HG03025 (cell line): ENCODE results near the gene KIF13A.
"Not testable (repeated sequence)": the region's sequence is repeated elsewhere in the genome, so short reads cannot be mapped to it uniquely, and the experiment has no call there.

Experiments used
- ATAC-seq: cut with Tn5 transposase; IDR thresholded peaks from one replicate; pipeline ENCODE4 v1.9.1; 2021; ENCODE audit warnings: mild to moderate bottlenecking, moderate library complexity; ENCODE audit not compliant: unreplicated experiment, low FRiP score

The KIF13A gene

GRCh38 chr6:17740559-17741220, 246.7 kb downstream of the KIF13A start:
- ATAC-seq, result no peak

DNA sequence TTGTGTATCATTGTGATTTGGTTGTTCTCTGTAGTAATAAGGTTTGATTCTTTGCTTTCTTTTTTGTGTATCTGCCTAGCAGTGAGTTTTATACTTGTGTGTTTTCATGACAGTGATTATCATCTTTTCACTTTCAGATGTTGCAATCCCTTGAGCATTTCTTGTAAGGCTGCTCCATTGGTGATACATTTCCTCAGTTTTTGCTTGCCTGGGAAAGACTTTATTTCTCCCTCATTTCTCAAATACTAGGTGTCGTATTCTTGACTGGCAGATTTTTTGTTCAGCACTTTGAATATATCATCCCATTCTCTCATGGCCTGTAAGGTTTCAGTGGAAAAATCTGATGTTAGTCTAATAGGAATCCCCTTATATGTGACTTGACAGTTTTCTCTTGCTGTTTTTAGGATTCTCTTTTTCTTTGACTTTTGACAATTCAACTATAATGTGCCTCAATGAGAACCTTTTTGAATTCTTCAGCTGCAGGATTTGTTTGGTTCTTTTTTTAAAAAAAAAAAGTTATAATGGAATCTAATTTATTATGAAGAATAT, 249.7 kb downstream of the KIF13A start:
- ATAC-seq, result no peak

GRCh38 chr6:17735311-17735710, 252.1 kb downstream of the KIF13A start:
- not testable (repeated sequence) for ATAC-seq

DNA sequence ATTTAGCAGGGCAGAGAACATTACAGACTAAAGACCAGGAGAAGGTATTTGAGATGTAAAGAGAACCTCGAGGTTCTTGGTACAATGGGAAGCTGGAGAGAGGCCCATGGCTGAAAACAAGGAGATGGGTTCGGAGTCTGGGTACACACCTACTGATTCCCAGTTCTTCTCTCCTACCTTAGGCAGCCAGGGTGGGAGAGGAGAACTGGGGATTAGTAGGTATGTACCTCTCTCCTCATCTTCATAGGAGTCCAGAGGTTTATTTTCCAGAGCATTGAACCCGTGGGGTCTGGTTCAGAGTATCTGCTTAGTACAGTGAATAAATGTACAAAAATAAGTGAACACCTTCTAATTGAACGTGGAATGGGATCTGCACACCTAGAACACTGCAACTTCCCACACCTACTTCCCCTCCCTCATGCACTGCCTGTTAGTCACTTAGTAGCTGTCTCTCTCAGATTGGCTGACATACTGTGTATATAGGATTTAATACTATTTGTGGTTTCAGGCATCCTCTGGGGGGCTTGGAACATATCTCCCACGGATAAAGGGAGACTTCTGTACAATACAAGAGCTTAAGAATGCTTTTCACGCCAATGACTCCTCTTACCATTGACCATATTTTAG, 257.2 kb downstream of the KIF13A start:
- ATAC-seq, result no peak

DNA sequence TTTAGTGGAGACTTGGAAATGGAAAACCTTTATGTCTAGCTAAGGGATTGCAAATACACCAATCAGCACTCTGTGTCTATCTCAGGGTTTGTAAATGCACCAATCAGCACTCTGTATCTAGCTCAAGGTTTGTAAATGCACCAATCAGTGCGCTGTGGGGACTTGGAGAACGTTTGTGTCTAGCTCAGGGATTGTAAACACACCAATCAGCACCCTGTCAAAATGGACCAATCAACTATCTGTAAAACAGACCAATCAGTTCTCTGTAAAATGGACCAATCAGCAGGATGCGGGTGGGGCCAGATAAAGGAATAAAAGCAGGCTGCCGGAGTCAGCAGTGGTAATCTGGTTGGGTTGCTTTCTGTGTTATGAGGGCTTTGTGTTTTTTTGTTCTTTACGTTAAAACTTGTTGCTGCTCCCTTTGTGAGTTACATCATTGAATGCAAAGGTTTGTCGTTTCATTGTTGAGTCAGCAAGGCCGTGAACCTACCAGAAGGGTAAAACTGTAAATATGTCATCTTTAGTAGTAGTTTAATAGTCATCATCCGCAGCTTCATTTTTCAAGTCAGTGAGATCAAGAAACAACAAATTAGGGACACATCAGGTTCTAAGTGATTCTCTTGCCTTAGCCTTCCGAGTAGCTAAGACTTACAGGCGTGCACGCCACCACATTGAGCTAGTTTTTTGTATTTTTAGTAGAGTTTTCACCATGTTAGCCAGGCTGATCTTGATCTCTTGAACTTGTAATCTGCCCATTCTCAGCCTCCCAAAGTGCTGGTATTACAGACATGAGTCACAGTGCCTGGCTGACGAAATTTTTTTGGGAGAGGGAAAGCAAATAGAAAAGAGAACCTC, 258.0 kb downstream of the KIF13A start:
- no peak for ATAC-seq

- ATAC-seq, result no peak
Measured at GRCh38 chr6:17728551-17729222, 258.7 kb downstream of the KIF13A start.

DNA sequence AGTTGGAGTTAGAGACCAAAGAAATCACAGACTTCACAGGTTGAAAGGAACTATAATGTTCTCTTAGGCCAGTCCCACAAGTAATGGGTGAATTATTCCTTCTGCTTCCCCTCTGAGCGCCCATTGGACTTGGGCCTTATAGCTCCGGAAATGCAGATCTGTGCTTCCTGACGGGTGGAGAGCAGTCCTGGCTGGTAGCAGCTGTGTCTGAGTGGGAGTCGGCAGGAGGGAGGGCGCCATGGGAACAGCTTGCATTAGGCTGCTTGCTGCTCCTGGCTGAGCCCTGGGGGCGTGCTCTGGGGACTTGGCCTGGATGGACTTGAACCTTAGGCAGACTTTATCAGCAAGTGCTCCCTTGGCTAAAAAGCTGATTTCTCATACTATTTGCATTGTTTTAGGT, 262.4 kb downstream of the KIF13A start:
- ATAC-seq, result no peak

DNA sequence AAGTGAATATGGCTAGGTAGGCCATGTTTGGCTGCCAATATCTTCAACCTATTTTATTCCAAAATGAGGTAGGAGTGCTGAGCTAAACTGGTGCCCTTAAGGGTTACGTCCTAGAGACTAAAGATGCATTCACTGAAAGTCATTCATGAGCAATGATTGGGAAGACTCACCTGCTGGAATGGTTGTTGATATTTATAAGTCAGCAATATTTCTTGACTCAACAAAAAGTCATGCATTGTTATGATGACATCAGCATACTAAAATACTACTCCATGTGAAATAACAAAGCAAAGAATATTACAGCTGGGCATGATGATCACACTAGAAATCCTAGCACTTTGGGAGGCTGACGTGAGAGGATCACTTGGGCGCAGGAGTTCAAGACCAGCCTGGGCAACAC, 263.1 kb downstream of the KIF13A start:
- ATAC-seq, result no peak

- no peak for ATAC-seq
Measured at GRCh38 chr6:17721671-17722070, 265.8 kb downstream of the KIF13A start.

- no peak for ATAC-seq
Measured at GRCh38 chr6:17719323-17720041, 268.0 kb downstream of the KIF13A start.

DNA sequence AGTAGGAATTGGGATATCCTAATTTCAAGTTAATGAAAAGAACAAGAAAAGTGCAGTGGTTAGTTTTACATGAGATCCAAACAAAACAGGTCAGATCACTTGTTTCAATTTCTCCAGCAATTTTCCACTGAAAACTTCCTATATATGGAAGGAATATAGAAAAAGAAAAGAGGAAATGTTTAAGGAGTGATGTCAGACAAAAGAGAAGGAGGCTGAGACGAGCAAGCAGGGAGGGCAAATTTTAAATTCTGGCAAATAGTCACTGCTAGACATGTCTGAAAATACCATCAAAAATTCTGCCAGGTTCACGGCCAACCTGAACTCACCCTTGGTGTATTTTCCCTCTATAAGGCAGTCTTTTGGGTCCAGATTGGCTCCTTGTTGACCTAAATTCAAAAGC, 271.2 kb downstream of the KIF13A start:
- ATAC-seq, result no peak

- ATAC-seq, result no peak
Measured at GRCh38 chr6:17714879-17715851, 272.3 kb downstream of the KIF13A start.

DNA sequence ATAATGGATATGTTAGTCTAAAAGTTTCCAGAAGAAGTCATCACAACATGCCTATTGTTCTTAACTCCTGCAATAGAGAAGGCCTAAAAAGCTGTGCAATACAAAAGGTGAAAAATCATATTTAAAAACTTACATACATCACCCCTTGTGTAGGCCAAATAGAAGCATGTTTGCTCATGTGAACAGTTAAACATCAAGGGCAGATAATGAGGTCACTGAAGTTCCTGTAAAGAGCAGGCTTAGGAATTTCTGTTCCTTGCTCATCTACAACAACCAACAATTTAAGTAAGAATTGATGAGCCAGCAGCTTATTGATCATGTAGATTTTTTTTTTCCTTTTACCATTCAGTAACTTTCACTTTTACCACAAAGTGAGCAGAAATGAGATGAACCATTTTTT, 273.3 kb downstream of the KIF13A start:
- ATAC-seq, result no peak

- no peak for ATAC-seq
Measured at GRCh38 chr6:17712576-17712975, 274.9 kb downstream of the KIF13A start.

DNA sequence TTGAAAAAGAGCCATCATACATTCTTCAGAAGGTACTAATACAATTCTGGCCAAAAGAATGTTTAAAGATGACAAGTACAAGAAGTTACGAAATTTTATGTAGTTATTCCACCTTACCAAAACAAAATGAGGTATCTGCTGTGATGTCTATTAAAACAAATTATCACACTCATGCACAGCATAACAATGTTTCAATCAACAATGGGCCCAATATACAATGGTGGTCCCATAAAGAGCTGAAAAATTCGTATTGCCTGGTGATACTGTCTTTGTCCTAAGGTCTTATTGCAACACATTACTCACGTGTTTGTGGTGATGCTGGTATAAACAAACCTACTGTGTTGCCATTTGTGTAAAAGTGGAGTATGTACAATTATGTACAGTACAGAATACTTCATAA, 277.1 kb downstream of the KIF13A start:
- ATAC-seq, result no peak

- no peak for ATAC-seq
Measured at GRCh38 chr6:17709476-17709875, 278.0 kb downstream of the KIF13A start.
